GM12875 (cell line): ENCODE results near the gene C4orf50.

ENCODE experiments used
- H3K4me3 ChIP-seq: one replicate; pipeline ENCODE4 v1.5.1; 2011; ENCODE audit warnings: low read depth, low read length, control low read depth
- TF ChIP-seq, protein P1 (sequence below): IDR thresholded peaks from 2 replicates; pipeline ENCODE4 v1.5.1; 2011; ENCODE audit warnings: low read depth, mild to moderate bottlenecking, control low read depth, inconsistent platforms, low read length, moderate library complexity, borderline replicate concordance; ENCODE audit not compliant: insufficient read depth

The C4orf50 gene

GRCh38 chr4:5945171-5945570 is 73.1 kb downstream of the C4orf50 start:
- H3K4me3 ChIP-seq = no peak overlapping the region
- TF ChIP-seq, protein P1, sequence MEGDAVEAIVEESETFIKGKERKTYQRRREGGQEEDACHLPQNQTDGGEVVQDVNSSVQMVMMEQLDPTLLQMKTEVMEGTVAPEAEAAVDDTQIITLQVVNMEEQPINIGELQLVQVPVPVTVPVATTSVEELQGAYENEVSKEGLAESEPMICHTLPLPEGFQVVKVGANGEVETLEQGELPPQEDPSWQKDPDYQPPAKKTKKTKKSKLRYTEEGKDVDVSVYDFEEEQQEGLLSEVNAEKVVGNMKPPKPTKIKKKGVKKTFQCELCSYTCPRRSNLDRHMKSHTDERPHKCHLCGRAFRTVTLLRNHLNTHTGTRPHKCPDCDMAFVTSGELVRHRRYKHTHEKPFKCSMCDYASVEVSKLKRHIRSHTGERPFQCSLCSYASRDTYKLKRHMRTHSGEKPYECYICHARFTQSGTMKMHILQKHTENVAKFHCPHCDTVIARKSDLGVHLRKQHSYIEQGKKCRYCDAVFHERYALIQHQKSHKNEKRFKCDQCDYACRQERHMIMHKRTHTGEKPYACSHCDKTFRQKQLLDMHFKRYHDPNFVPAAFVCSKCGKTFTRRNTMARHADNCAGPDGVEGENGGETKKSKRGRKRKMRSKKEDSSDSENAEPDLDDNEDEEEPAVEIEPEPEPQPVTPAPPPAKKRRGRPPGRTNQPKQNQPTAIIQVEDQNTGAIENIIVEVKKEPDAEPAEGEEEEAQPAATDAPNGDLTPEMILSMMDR = no peak

DNA sequence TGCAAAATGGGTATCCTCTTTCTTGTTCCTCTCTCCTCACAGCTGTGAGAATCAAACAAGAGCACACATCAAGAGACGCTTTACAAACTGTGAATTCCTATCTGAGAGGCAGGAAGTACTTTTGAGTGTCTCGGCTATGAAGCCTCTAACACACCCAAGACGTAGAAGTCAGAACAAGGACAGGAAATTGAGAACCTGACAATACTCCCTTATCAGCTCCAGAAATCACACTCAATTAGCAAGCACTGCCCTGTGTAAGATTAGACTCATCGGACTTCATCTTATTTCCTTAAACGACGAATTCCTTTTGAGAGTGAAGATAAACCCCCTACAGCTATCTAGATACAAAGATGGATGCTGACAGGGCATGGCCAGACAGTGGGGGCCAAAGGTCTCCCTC is 74.7 kb downstream of the C4orf50 start:
- no peak overlapping the region for H3K4me3 ChIP-seq
- TF ChIP-seq, protein P1 = no peak

- no peak overlapping the region for H3K4me3 ChIP-seq
Observed at GRCh38 chr4:5942947-5943346, 75.3 kb downstream of the C4orf50 start.

DNA sequence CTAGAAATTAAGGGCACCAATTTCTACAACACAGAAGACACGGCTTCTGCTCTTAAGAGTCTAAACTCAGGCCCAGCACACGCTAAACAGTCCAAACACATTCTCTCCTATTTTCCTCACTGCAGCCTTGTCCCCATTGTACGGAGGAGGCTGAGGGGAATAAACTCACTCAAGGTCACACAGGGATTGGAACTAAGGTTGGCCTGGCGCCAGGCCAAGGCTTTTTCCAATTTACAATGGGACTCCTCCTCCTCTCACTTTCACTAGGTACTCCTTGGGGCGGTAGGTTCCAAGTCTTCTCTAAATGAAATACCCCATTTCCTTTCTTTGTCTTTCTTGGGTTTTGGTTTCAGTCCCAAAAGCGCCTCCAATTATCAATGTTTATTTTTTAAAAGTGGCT is 76.6 kb downstream of the C4orf50 start:
- TF ChIP-seq, protein P1 = no peak
- H3K4me3 ChIP-seq = no peak overlapping the region

More at GRCh38 chr4:5942947-5943346, 75.3 kb downstream of the C4orf50 start:
- TF ChIP-seq, protein P1 = no peak

GRCh38 chr4:5940470-5941203 is 77.6 kb downstream of the C4orf50 start:
- TF ChIP-seq, protein P1 = no peak
- no peak overlapping the region for H3K4me3 ChIP-seq

GRCh38 chr4:5933996-5934831 is 84.0 kb downstream of the C4orf50 start:
- no peak overlapping the region for H3K4me3 ChIP-seq
- TF ChIP-seq, protein P1 = no peak
